ENCODE results near the gene MTTP. TPM values are rescaled to one million over a fixed set of nuclear protein-coding genes. Genes with fewer than 3 reads are reported as not detected.

The MTTP gene
- polyA plus RNA-seq, 3 donors from 2014 or later: not detected

GRCh38 chr4:99653916-99654315 lies 79.3 kb downstream of the MTTP start:
- H3K9me3 Mint-ChIP-seq: peaks cover 0 to 2% (median 0%) of the 10 kb centered on the region in 6 donors
- H3K4me1 Mint-ChIP-seq: no peaks in the 10 kb centered on the region
- peaks cover 0 to 13% (median 2%) of the 10 kb centered on the region in 3 donors for H3K27me3 Mint-ChIP-seq (ENCODE audit: low read depth in 3 of 3)
- H3K27ac Mint-ChIP-seq: no peak overlapping the region
- no peaks in the 10 kb centered on the region for H3K36me3 Mint-ChIP-seq
- DNase-seq: no peak
- H3K4me3 Mint-ChIP-seq: no peak overlapping the region

- peaks cover 0 to 12% (median 2%) of the 10 kb centered on the region in 3 donors for H3K27me3 Mint-ChIP-seq (ENCODE audit: low read depth in 3 of 3)
- no peak overlapping the region for H3K4me3 Mint-ChIP-seq
- no peaks in the 10 kb centered on the region for H3K36me3 Mint-ChIP-seq
- H3K9me3 Mint-ChIP-seq: peaks cover 0 to 2% (median 0%) of the 10 kb centered on the region in 6 donors
- no peaks in the 10 kb centered on the region for H3K4me1 Mint-ChIP-seq
- H3K27ac Mint-ChIP-seq: no peak overlapping the region
- no peak for DNase-seq
These were observed 79.7 kb downstream of the MTTP start for GRCh38 chr4:99654361-99654761.

GRCh38 chr4:99655308-99656081 lies 80.9 kb downstream of the MTTP start:
- Mint-ChIP-seq H3K27ac (no peak overlapping the region), H3K27me3 (ENCODE audit: low read depth in 3 of 3) (peaks cover 0 to 9% (median 2%) of the 10 kb centered on the region in 3 donors), H3K9me3 (peaks cover 0 to 2% (median 0%) of the 10 kb centered on the region in 6 donors), H3K36me3 (no peaks in the 10 kb centered on the region), H3K4me3 (no peak overlapping the region), H3K4me1 (no peaks in the 10 kb centered on the region)
- DNase-seq: no peak

- no peak within 1 kb of the TSS for H3K27ac Mint-ChIP-seq
- H3K4me3 Mint-ChIP-seq: no peak within 1 kb of the TSS
- no peaks in the 10 kb centered on the region for H3K4me1 Mint-ChIP-seq
- DNase-seq: no peak
- H3K9me3 Mint-ChIP-seq: peaks cover 0 to 2% (median 0%) of the 10 kb centered on the region in 6 donors
- peaks cover 0 to 7% (median 3%) of the 10 kb centered on the region in 3 donors for H3K27me3 Mint-ChIP-seq (ENCODE audit: low read depth in 3 of 3)
- no peaks in the 10 kb centered on the region for H3K36me3 Mint-ChIP-seq
These were observed 83.2 kb downstream of the MTTP start, which contains the start of gene C4orf54 for GRCh38 chr4:99657798-99658197. TSS of gene C4orf54 (minus strand) at chr4:99657828. CDS start at chr4:99654648, 3,180 bp downstream.

- Mint-ChIP-seq H3K9me3 (peaks cover 0 to 2% (median 0%) of the 10 kb centered on the region in 6 donors), H3K27ac (no peak overlapping the region), H3K4me3 (no peak overlapping the region), H3K27me3 (ENCODE audit: low read depth in 3 of 3) (peaks cover 0 to 12% (median 3%) of the 10 kb centered on the region in 3 donors), H3K4me1 (no peaks in the 10 kb centered on the region), H3K36me3 (no peaks in the 10 kb centered on the region)
- DNase-seq: no peak
These were observed 84.0 kb downstream of the MTTP start for GRCh38 chr4:99658666-99659065.

- Mint-ChIP-seq H3K4me3 (no peak overlapping the region), H3K4me1 (no peaks in the 10 kb centered on the region), H3K9me3 (no peaks in the 10 kb centered on the region), H3K27ac (no peak overlapping the region), H3K27me3 (ENCODE audit: low read depth in 3 of 3) (peaks cover 0 to 8% (median 6%) of the 10 kb centered on the region in 3 donors), H3K36me3 (no peaks in the 10 kb centered on the region)
- DNase-seq: no peak
These were observed 87.3 kb downstream of the MTTP start for GRCh38 chr4:99661907-99662306.

GRCh38 chr4:99664716-99665115 lies 90.1 kb downstream of the MTTP start:
- H3K36me3 Mint-ChIP-seq: no peaks in the 10 kb centered on the region
- peaks cover 0 to 8% (median 4%) of the 10 kb centered on the region in 3 donors for H3K27me3 Mint-ChIP-seq (ENCODE audit: low read depth in 3 of 3)
- H3K27ac Mint-ChIP-seq: no peak overlapping the region
- H3K9me3 Mint-ChIP-seq: peaks cover 0 to 2% (median 0%) of the 10 kb centered on the region in 6 donors
- H3K4me1 Mint-ChIP-seq: no peaks in the 10 kb centered on the region
- no peak for DNase-seq
- H3K4me3 Mint-ChIP-seq: no peak overlapping the region

- Mint-ChIP-seq H3K4me3 (no peak overlapping the region), H3K4me1 (no peaks in the 10 kb centered on the region), H3K27ac (no peak overlapping the region), H3K36me3 (no peaks in the 10 kb centered on the region), H3K9me3 (peaks cover 0 to 6% (median 1%) of the 10 kb centered on the region in 6 donors), H3K27me3 (ENCODE audit: low read depth in 3 of 3) (peaks cover 0 to 8% (median 3%) of the 10 kb centered on the region in 3 donors)
- DNase-seq: no peak
These were observed 91.4 kb downstream of the MTTP start for GRCh38 chr4:99665983-99666382.

GRCh38 chr4:99668472-99668871 lies 93.8 kb downstream of the MTTP start:
- H3K4me3 Mint-ChIP-seq: no peak overlapping the region
- H3K27me3 Mint-ChIP-seq (ENCODE audit: low read depth in 3 of 3): peaks cover 0 to 10% (median 2%) of the 10 kb centered on the region in 3 donors
- DNase-seq: no peak
- no peak overlapping the region for H3K27ac Mint-ChIP-seq
- H3K36me3 Mint-ChIP-seq: no peaks in the 10 kb centered on the region
- H3K4me1 Mint-ChIP-seq: no peaks in the 10 kb centered on the region
- H3K9me3 Mint-ChIP-seq: peaks cover 11 to 23% (median 17%) of the 10 kb centered on the region in 6 donors

GRCh38 chr4:99669084-99669483 lies 94.5 kb downstream of the MTTP start:
- H3K36me3 Mint-ChIP-seq: no peaks in the 10 kb centered on the region
- H3K9me3 Mint-ChIP-seq: peaks cover 16 to 27% (median 20%) of the 10 kb centered on the region in 6 donors

GRCh38 chr4:99670409-99671073 lies 95.9 kb downstream of the MTTP start:
- no peak for DNase-seq
- Mint-ChIP-seq H3K27me3 (ENCODE audit: low read depth in 3 of 3) (peaks cover 0 to 6% (median 3%) of the 10 kb centered on the region in 3 donors), H3K36me3 (no peaks in the 10 kb centered on the region), H3K9me3 (peaks cover 19 to 27% (median 22%) of the 10 kb centered on the region in 6 donors), H3K4me3 (no peak overlapping the region), H3K27ac (no peak overlapping the region), H3K4me1 (no peaks in the 10 kb centered on the region)

More at GRCh38 chr4:99669084-99669483, 94.5 kb downstream of the MTTP start:
- no peak overlapping the region for H3K4me3 Mint-ChIP-seq
- no peak overlapping the region for H3K27ac Mint-ChIP-seq
- H3K4me1 Mint-ChIP-seq: no peaks in the 10 kb centered on the region
- peaks cover 0 to 6% (median 2%) of the 10 kb centered on the region in 3 donors for H3K27me3 Mint-ChIP-seq (ENCODE audit: low read depth in 3 of 3)
- no peak for DNase-seq
